ENCODE data around the gene GBX1.

GBX1 gene

GRCh38 chr7:151167197-151167961 lies at the start of gene GBX1:
GBX1 (minus strand) TSS chr7:151167694; CDS start chr7:151167548, 146 bp downstream.
- DNase-seq = no peak

GRCh38 chr7:151215396-151215795 lies 47.9 kb upstream of the GBX1 start:
- DNase-seq = no peak

GRCh38 chr7:151213826-151214225 lies 46.3 kb upstream of the GBX1 start:
- DNase-seq = no peak

GRCh38 chr7:151212626-151213025 lies 45.1 kb upstream of the GBX1 start:
- no peak for DNase-seq

- no peak for DNase-seq
These were observed 43.8 kb upstream of the GBX1 start for GRCh38 chr7:151211155-151211772.

GRCh38 chr7:151210087-151210854 lies 42.8 kb upstream of the GBX1 start, which contains the start of gene H2BK1:
H2BK1 (minus strand) TSS chr7:151210488; CDS start chr7:151210318, 170 bp downstream.
- no peak for DNase-seq

GRCh38 chr7:151209588-151209987 lies 42.1 kb upstream of the GBX1 start:
- no peak for DNase-seq

GRCh38 chr7:151208253-151208862 lies 40.9 kb upstream of the GBX1 start:
- no peak for DNase-seq

- no peak for DNase-seq
These were observed 40.3 kb upstream of the GBX1 start for GRCh38 chr7:151207804-151208203.

GRCh38 chr7:151207315-151207714 lies 39.8 kb upstream of the GBX1 start:
- DNase-seq = no peak

- no peak for DNase-seq
These were observed 39.4 kb upstream of the GBX1 start for GRCh38 chr7:151206914-151207313.

- no peak for DNase-seq
These were observed 38.2 kb upstream of the GBX1 start for GRCh38 chr7:151205730-151206129.

GRCh38 chr7:151204383-151205032 lies 37.0 kb upstream of the GBX1 start:
- no peak for DNase-seq

GRCh38 chr7:151202836-151203235 lies 35.3 kb upstream of the GBX1 start:
- DNase-seq = no peak

GRCh38 chr7:151201751-151202150 lies 34.3 kb upstream of the GBX1 start:
- DNase-seq = no peak

- DNase-seq = no peak
These were observed 33.9 kb upstream of the GBX1 start for GRCh38 chr7:151201344-151201743.

GRCh38 chr7:151198945-151199848 lies 31.7 kb upstream of the GBX1 start:
- DNase-seq = no peak

- no peak for DNase-seq
These were observed 30.4 kb upstream of the GBX1 start for GRCh38 chr7:151197932-151198331.

GRCh38 chr7:151195616-151196450 lies 28.3 kb upstream of the GBX1 start:
- no peak for DNase-seq

GRCh38 chr7:151194188-151194587 lies 26.7 kb upstream of the GBX1 start:
- DNase-seq = no peak
